HCT116 (cell line): ENCODE results near the gene MAP2K5. TPM values are rescaled to one million over a fixed set of nuclear protein-coding genes. Genes with fewer than 3 reads are reported as not detected.

ENCODE experiments used
- ATAC-seq: fragments of 200-7000 bp; cut with Tn5 transposase; 2 replicates; pipeline ENCODE4 v1.9.1; 2020; ENCODE audit warnings: mild to moderate bottlenecking, moderate library complexity
- BruUV-seq: library from RNA; stranded (reverse); fragments of 400-500 nt; replicated peaks from 2 replicates; lab custom pipeline; 2021; lab: Mats Ljungman, UMichigan
- CTCF ChIA-PET: fragments of 300-600 bp; sonication (Branson Sonifier 250); formaldehyde crosslinking; loops from one replicate; lab custom pipeline; 2021; ENCODE audit warnings: antibody characterized with exemption; lab: Charles Lee
- POLR2A ChIA-PET: fragments of 300-600, 350-600 bp; sonication (Branson Sonifier 250); formaldehyde crosslinking; loops from one replicate; lab custom pipeline; 2021; ENCODE audit warnings: antibody characterized with exemption; lab: Charles Lee
- RAD21 ChIA-PET, 2 experiments: fragments of 300-600 bp; sonication (Branson Sonifier 250); formaldehyde crosslinking; loops; one replicate each; lab custom pipeline; 2023; ENCODE audit warnings: low total read pairs in 2 of 2; ENCODE audit not compliant: uncharacterized antibody in 2 of 2, unreplicated experiment in 2 of 2, low non-redundant PET in 1 of 2; lab: Charles Lee
- DNase-seq: peaks from one replicate; pipeline ENCODE4 v3.0.0-alpha.2; 2010; ENCODE audit warnings: low read depth, low spot score
- H2AFZ ChIP-seq: fragments of 200-600 bp; shearing (Covaris generic), sonication (generic); 2 replicates; pipeline ENCODE4 v1.6.1; 2017; ENCODE audit warnings: low read depth, mixed run types, mixed read lengths, antibody characterized with exemption, low read length; ENCODE audit not compliant: poor library complexity, severe bottlenecking
- H3K27ac ChIP-seq: 2 replicates; pipeline ENCODE4 v1.5.1; 2012; ENCODE audit warnings: low read depth, low read length
- H3K27me3 ChIP-seq: fragments of 200-600 bp; sonication (generic); 2 replicates; pipeline ENCODE4 v1.6.1; 2016; ENCODE audit warnings: mixed run types, low read length, mixed read lengths; ENCODE audit not compliant: insufficient read depth
- H3K36me3 ChIP-seq, 2 experiments: fragments of 200-500 bp in 1 of 2; fragments of 200-600 bp in 1 of 2; sonication (Bioruptor generic) in 1 of 2; sonication (generic) in 1 of 2; 2 replicates each; pipeline versions ENCODE4 v1.5.1 to v1.6.1; 2014 to 2016; ENCODE audit warnings: low read length in 2 of 2, inconsistent platforms in 1 of 2, mixed read lengths in 1 of 2, mixed run types in 1 of 2; ENCODE audit not compliant: insufficient read depth in 2 of 2, control insufficient read depth in 1 of 2
- H3K4me1 ChIP-seq, 2 experiments: fragments of 200-600 bp in 1 of 2; sonication (generic) in 1 of 2; 2 replicates each; pipeline versions ENCODE4 v1.5.1 to v1.6.1; 2012 to 2017; ENCODE audit warnings: low read length in 2 of 2, inconsistent platforms in 1 of 2, mild to moderate bottlenecking in 1 of 2, mixed read lengths in 1 of 2, mixed run types in 1 of 2, moderate library complexity in 1 of 2; ENCODE audit not compliant: insufficient read depth in 2 of 2, control insufficient read depth in 1 of 2
- H3K4me2 ChIP-seq: fragments of 200-600 bp; sonication (generic); 2 replicates; pipeline ENCODE4 v1.6.1; 2017; ENCODE audit warnings: mixed run types, low read length, mixed read lengths
- H3K4me3 ChIP-seq, 2 experiments: fragments of 200-600 bp in 1 of 2; sonication (generic) in 1 of 2; replicated peaks in 1 of 2; 2 replicates each; pipeline ENCODE4 v1.5.1; 2011 to 2016; ENCODE audit warnings: low read length in 2 of 2, control low read depth in 1 of 2, low read depth in 1 of 2, mild to moderate bottlenecking in 1 of 2, mixed read lengths in 1 of 2, mixed run types in 1 of 2
- H3K79me2 ChIP-seq: fragments of 200-600 bp; sonication (generic); 2 replicates; pipeline ENCODE4 v1.6.1; 2017; ENCODE audit warnings: mild to moderate bottlenecking, mixed run types, low read length, moderate library complexity, mixed read lengths; ENCODE audit not compliant: insufficient read depth
- H3K9ac ChIP-seq: fragments of 200-600 bp; sonication (generic); 2 replicates; pipeline ENCODE4 v1.6.1; 2016; ENCODE audit warnings: low read length, mixed read lengths
- H3K9me2 ChIP-seq: fragments of 200-600 bp; sonication (generic), shearing (Covaris generic); 2 replicates; pipeline ENCODE4 v1.6.1; 2017; ENCODE audit warnings: mixed run types, mild to moderate bottlenecking, moderate library complexity; ENCODE audit not compliant: insufficient read depth
- H3K9me3 ChIP-seq, 2 experiments: fragments of 200-500 bp in 1 of 2; fragments of 200-600 bp in 1 of 2; sonication (Bioruptor generic) in 1 of 2; sonication (generic) in 1 of 2; 2 replicates each; pipeline ENCODE4 v1.6.1; 2014 to 2017; ENCODE audit warnings: low read length in 2 of 2, mixed read lengths in 2 of 2, inconsistent platforms in 1 of 2, low read depth in 1 of 2, mild to moderate bottlenecking in 1 of 2, mixed run types in 1 of 2, moderate library complexity in 1 of 2; ENCODE audit not compliant: control insufficient read depth in 1 of 2, insufficient read depth in 1 of 2
- H4K20me1 ChIP-seq: fragments of 200-600 bp; sonication (generic), shearing (Covaris generic); 2 replicates; pipeline ENCODE4 v1.6.1; 2017; ENCODE audit warnings: mixed run types, mild to moderate bottlenecking, moderate library complexity; ENCODE audit not compliant: insufficient read depth
- CBX3 ChIP-seq: IDR thresholded peaks from 2 replicates; pipeline ENCODE4 v1.6.1; 2012; ENCODE audit warnings: low read depth
- CEBPB ChIP-seq: IDR thresholded peaks from 2 replicates; pipeline ENCODE4 v1.6.1; 2012; ENCODE audit warnings: low read depth
- EGR1 ChIP-seq: IDR thresholded peaks from 2 replicates; pipeline ENCODE4 v1.6.1; 2012; ENCODE audit warnings: low read depth
- ELF1 ChIP-seq: IDR thresholded peaks from 2 replicates; pipeline ENCODE4 v1.6.1; 2012; ENCODE audit warnings: low read depth, borderline replicate concordance
- SIN3A ChIP-seq: IDR thresholded peaks from 2 replicates; pipeline ENCODE4 v1.6.1; 2012; ENCODE audit warnings: low read depth
- SP1 ChIP-seq: IDR thresholded peaks from 2 replicates; pipeline ENCODE4 v1.6.1; 2012; ENCODE audit warnings: low read depth
- SRF ChIP-seq: IDR thresholded peaks from 2 replicates; pipeline ENCODE4 v1.6.1; 2012; ENCODE audit warnings: low read depth
- ZFX ChIP-seq: fragments of 450-650 bp; IDR thresholded peaks from 2 replicates; pipeline ENCODE4 v1.6.1; 2017
- ZNF274 ChIP-seq: fragments of 200-500 bp; sonication (Bioruptor generic); IDR thresholded peaks from 2 replicates; pipeline ENCODE4 v1.6.1; 2014; ENCODE audit warnings: mild to moderate bottlenecking, low read depth, low read length, inconsistent platforms
- intact Hi-C: fragments of 100-400 bp; cut with micrococcal nuclease; formaldehyde crosslinking; loops from 2 replicates; pipeline ENCODE4 v1.10.0; 2022
- total RNA-seq: library from RNA; stranded (reverse); gene quantifications from one replicate; pipeline ENCODE4 v1.2.1, GENCODE V29; 2021; ENCODE audit not compliant: unreplicated experiment
- TF ChIP-seq, protein P1 (sequence below): IDR thresholded peaks from 2 replicates; pipeline ENCODE4 v1.6.1; 2012; ENCODE audit warnings: low read depth
- TF ChIP-seq, protein P2 (sequence below): IDR thresholded peaks from 2 replicates; pipeline ENCODE4 v1.6.1; 2012

Gene MAP2K5
- total RNA-seq, 1 experiment from 2014 or later: 15.6 TPM

- TF ChIP-seq, protein P1, sequence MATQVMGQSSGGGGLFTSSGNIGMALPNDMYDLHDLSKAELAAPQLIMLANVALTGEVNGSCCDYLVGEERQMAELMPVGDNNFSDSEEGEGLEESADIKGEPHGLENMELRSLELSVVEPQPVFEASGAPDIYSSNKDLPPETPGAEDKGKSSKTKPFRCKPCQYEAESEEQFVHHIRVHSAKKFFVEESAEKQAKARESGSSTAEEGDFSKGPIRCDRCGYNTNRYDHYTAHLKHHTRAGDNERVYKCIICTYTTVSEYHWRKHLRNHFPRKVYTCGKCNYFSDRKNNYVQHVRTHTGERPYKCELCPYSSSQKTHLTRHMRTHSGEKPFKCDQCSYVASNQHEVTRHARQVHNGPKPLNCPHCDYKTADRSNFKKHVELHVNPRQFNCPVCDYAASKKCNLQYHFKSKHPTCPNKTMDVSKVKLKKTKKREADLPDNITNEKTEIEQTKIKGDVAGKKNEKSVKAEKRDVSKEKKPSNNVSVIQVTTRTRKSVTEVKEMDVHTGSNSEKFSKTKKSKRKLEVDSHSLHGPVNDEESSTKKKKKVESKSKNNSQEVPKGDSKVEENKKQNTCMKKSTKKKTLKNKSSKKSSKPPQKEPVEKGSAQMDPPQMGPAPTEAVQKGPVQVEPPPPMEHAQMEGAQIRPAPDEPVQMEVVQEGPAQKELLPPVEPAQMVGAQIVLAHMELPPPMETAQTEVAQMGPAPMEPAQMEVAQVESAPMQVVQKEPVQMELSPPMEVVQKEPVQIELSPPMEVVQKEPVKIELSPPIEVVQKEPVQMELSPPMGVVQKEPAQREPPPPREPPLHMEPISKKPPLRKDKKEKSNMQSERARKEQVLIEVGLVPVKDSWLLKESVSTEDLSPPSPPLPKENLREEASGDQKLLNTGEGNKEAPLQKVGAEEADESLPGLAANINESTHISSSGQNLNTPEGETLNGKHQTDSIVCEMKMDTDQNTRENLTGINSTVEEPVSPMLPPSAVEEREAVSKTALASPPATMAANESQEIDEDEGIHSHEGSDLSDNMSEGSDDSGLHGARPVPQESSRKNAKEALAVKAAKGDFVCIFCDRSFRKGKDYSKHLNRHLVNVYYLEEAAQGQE: no peak
- no peak for TF ChIP-seq SIN3A
- TF ChIP-seq SRF: no peak
- TF ChIP-seq ZFX: no peak
- TF ChIP-seq, protein P2, sequence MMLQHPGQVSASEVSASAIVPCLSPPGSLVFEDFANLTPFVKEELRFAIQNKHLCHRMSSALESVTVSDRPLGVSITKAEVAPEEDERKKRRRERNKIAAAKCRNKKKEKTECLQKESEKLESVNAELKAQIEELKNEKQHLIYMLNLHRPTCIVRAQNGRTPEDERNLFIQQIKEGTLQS: no peak
- no peak for TF ChIP-seq SP1
- TF ChIP-seq CBX3: no peak
Measured at GRCh38 chr15:67782691-67782991, 240.1 kb downstream of the MAP2K5 start (continued).

DNA sequence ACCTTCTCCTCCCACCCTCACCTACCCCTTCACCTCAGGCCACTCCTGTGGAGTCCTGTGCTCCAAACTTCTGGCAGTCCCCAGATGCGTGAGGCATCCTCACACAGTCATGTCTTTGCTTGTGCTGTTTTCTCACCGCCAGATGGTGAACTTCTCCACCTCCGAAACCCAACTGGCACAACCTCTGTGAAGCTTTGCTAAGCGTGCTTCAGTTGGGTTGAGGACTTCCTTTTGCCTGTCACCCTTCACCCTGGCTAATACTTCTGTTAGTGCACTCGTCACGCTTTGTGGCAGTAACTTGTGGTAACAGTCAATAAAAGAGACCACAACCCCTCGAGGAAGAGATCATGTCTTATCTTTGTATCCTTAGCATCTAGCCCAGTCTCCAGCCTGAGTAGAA, 240.8 kb downstream of the MAP2K5 start:
- BruUV-seq: no TSS peak
- POLR2A ChIA-PET: no interaction called here
- no peak for ATAC-seq
- Histone ChIP-seq H3K4me2 (no peak overlapping the region), H2AFZ (no peak overlapping the region), H3K27me3 (no peaks in the 10 kb centered on the region), H3K27ac (no peak overlapping the region), H3K4me1 (no peaks in the 10 kb centered on the region), H3K9ac (no peak overlapping the region), H3K9me2 (no peaks in the 10 kb centered on the region), H3K9me3 (no peaks in the 10 kb centered on the region), H4K20me1 (no peaks in the 10 kb centered on the region), H3K79me2 (no peaks in the 10 kb centered on the region), H3K4me3 (no peak overlapping the region), H3K36me3 (no peaks in the 10 kb centered on the region)
- RAD21 ChIA-PET: no interaction called here
- no peak for DNase-seq
- CTCF ChIA-PET: no interaction called here
- intact Hi-C loops: no loop called here
- no peak for TF ChIP-seq CBX3
- no peak for TF ChIP-seq EGR1
- no peak for TF ChIP-seq ZNF274
- no peak for TF ChIP-seq ZFX
- no peak for TF ChIP-seq CEBPB
- TF ChIP-seq, protein P2: no peak
- TF ChIP-seq ELF1: no peak
- TF ChIP-seq, protein P1: no peak
